Esophagus muscularis mucosa (tissue), 3 donors: ENCODE data around the gene HGS.

ENCODE experiments used
- CTCF ChIP-seq, 3 experiments: fragments of 200-600 bp in 2 of 3; fragments of 450-650 bp in 1 of 3; sonication (generic) in 2 of 3; IDR thresholded peaks; one replicate each; pipeline ENCODE4 v1.5.1; 2017 to 2019; ENCODE audit warnings: antibody characterized with exemption in 3 of 3, mild to moderate bottlenecking in 2 of 3, moderate library complexity in 1 of 3
- POLR2A ChIP-seq: fragments of 450-650 bp; IDR thresholded peaks from one replicate; pipeline ENCODE4 v1.6.1; 2017; ENCODE audit warnings: antibody characterized with exemption, moderate library complexity, mild to moderate bottlenecking, low read depth
- POLR2AphosphoS5 ChIP-seq, 2 donors: sonication (generic); formaldehyde crosslinking; IDR thresholded peaks; one replicate each; pipeline ENCODE4 v1.6.1; 2017; ENCODE audit warnings: antibody characterized with exemption in 2 of 2

- TF ChIP-seq CTCF (IDR thresholded peaks at IDR 0.05) (no peak), POLR2AphosphoS5 (IDR thresholded peaks at IDR 0.05) (no peak), POLR2A (no peak)
Measured at GRCh38 chr17:81717766-81718089, 33.9 kb downstream of the HGS start.
